GM12878 (cell line): Measurements from ENCODE around the gene VIL1. TPM values are rescaled to one million over a fixed set of nuclear protein-coding genes. Genes with fewer than 3 reads are reported as not detected.

Experiments
- ATAC-seq: fragments of 200-7000 bp; cut with Tn5 transposase; 3 replicates; pipeline ENCODE4 v1.9.1; 2020; ENCODE audit warnings: mild to moderate bottlenecking, moderate library complexity
- BruUV-seq: library from RNA; stranded (reverse); fragments of 400-500 nt; replicated peaks from 2 replicates; lab custom pipeline; 2021; lab: Mats Ljungman, UMichigan
- CTCF ChIA-PET: fragments of 300-600 bp; sonication (Branson Sonifier 250); formaldehyde crosslinking; extraction: SDS; loops from one replicate; lab custom pipeline; 2021; ENCODE audit warnings: inconsistent platforms; lab: Yijun Ruan, JAX
- POLR2A ChIA-PET: fragments of 350-600 bp; formaldehyde crosslinking; extraction: SDS; loops from one replicate; lab custom pipeline; 2021; ENCODE audit warnings: inconsistent platforms; lab: Charles Lee
- RAD21 ChIA-PET: fragments of 300-600 bp; sonication (Branson Sonifier 250); formaldehyde crosslinking; loops from one replicate; lab custom pipeline; 2023; ENCODE audit warnings: antibody characterized with exemption; ENCODE audit not compliant: unreplicated experiment; lab: Charles Lee
- SMC1A ChIA-PET: fragments of 300-600 bp; sonication (Branson Sonifier 250); formaldehyde crosslinking; loops from one replicate; lab custom pipeline; 2023; ENCODE audit not compliant: unreplicated experiment, uncharacterized antibody; lab: Charles Lee
- DNase-seq: peaks from one replicate; pipeline ENCODE4 v3.0.0-alpha.2; 2011; ENCODE audit warnings: low read depth, low spot score
- FAIRE-seq: peaks from 3 replicates; lab custom pipeline; 2011; peaks lifted over from hg19 to GRCh38; lab: Jason Lieb, UNC
- H2AFZ ChIP-seq: 2 replicates; pipeline ENCODE4 v1.6.0; 2011; ENCODE audit warnings: low read depth, low read length, control low read depth; ENCODE audit not compliant: control insufficient read depth
- H3K27ac ChIP-seq: 2 replicates; pipeline ENCODE4 v1.5.1; 2011; ENCODE audit warnings: control low read depth; ENCODE audit not compliant: control insufficient read depth, insufficient read depth
- H3K27me3 ChIP-seq, 2 experiments: replicated peaks in 1 of 2; 2 replicates each; pipeline versions ENCODE4 v1.6.0 to v1.6.1; 2011; ENCODE audit warnings: low read length in 1 of 2; ENCODE audit not compliant: control insufficient read depth in 2 of 2, insufficient read depth in 2 of 2
- H3K36me3 ChIP-seq, 2 experiments: 2 replicates each; pipeline ENCODE4 v1.5.1; 2011; ENCODE audit warnings: low read length in 1 of 2; ENCODE audit not compliant: control insufficient read depth in 2 of 2, insufficient read depth in 2 of 2
- H3K4me1 ChIP-seq: 2 replicates; pipeline ENCODE4 v1.6.1; 2011; ENCODE audit warnings: mild to moderate bottlenecking, low read length, moderate library complexity, mixed read lengths; ENCODE audit not compliant: control insufficient read depth, insufficient read depth
- H3K4me2 ChIP-seq: 2 replicates; pipeline ENCODE4 v1.6.0; 2011; ENCODE audit warnings: control low read depth; ENCODE audit not compliant: control insufficient read depth, insufficient read depth
- H3K4me3 ChIP-seq: fragments of 200-600 bp; sonication (generic); 2 replicates; pipeline ENCODE4 v1.5.1; 2016
- H3K79me2 ChIP-seq: 2 replicates; pipeline ENCODE4 v1.6.0; 2011; ENCODE audit warnings: low read length; ENCODE audit not compliant: control insufficient read depth, insufficient read depth
- H3K9ac ChIP-seq: 2 replicates; pipeline ENCODE4 v1.8.0; 2011; ENCODE audit warnings: low read length, control low read depth, mixed read lengths; ENCODE audit not compliant: control insufficient read depth, insufficient read depth
- H3K9me3 ChIP-seq: replicated peaks from 3 replicates; pipeline ENCODE4 v1.5.1; 2011; ENCODE audit warnings: mild to moderate bottlenecking, low read length; ENCODE audit not compliant: control insufficient read depth, insufficient read depth
- H4K20me1 ChIP-seq: 2 replicates; pipeline ENCODE4 v1.6.0; 2011; ENCODE audit not compliant: control insufficient read depth, insufficient read depth
- CBX5 ChIP-seq: sonication (generic); IDR thresholded peaks from 2 replicates; pipeline ENCODE4 v1.6.1; 2016; ENCODE audit warnings: low read depth, moderate library complexity, mild to moderate bottlenecking, inconsistent platforms
- CREB1 ChIP-seq: IDR thresholded peaks from 2 replicates; pipeline ENCODE4 v1.6.1; 2012; ENCODE audit warnings: low read depth, mild to moderate bottlenecking, inconsistent platforms
- E4F1 ChIP-seq: fragments of 450-650 bp; IDR thresholded peaks from 2 replicates; pipeline ENCODE4 v1.6.1; 2018; ENCODE audit warnings: borderline replicate concordance, mild to moderate bottlenecking; ENCODE audit not compliant: partially characterized antibody
- IRF4 ChIP-seq: IDR thresholded peaks from 2 replicates; pipeline ENCODE4 v1.6.1; 2011; ENCODE audit warnings: low read depth, low read length
- MEF2B ChIP-seq: fragments of 450-650 bp; IDR thresholded peaks from 2 replicates; pipeline ENCODE4 v1.6.1; 2018; ENCODE audit warnings: mild to moderate bottlenecking, moderate library complexity; ENCODE audit not compliant: partially characterized antibody, poor library complexity, severe bottlenecking
- MLLT1 ChIP-seq: fragments of 450-650 bp; IDR thresholded peaks from 2 replicates; pipeline ENCODE4 v1.6.1; 2016; ENCODE audit warnings: mild to moderate bottlenecking
- NKRF ChIP-seq: fragments of 450-650 bp; conservative IDR thresholded peaks from 2 replicates; pipeline ENCODE4 v1.6.1; 2017; ENCODE audit warnings: mild to moderate bottlenecking, moderate library complexity
- NR2F1 ChIP-seq: fragments of 450-650 bp; conservative IDR thresholded peaks from 2 replicates; pipeline ENCODE4 v1.6.1; 2017; ENCODE audit warnings: mild to moderate bottlenecking
- PKNOX1 ChIP-seq: fragments of 450-650 bp; IDR thresholded peaks from 2 replicates; pipeline ENCODE4 v1.6.1; 2016; ENCODE audit warnings: mild to moderate bottlenecking
- SMC3 ChIP-seq: IDR thresholded peaks from 2 replicates; pipeline ENCODE4 v1.6.1; 2011; ENCODE audit warnings: low read length, improper control_type of control experiment, borderline replicate concordance
- TCF7 ChIP-seq: IDR thresholded peaks from 2 replicates; pipeline ENCODE4 v1.6.1; 2014; ENCODE audit warnings: antibody characterized with exemption, borderline replicate concordance
- ZBTB4 ChIP-seq: fragments of 450-650 bp; formaldehyde crosslinking; IDR thresholded peaks from 2 replicates; pipeline ENCODE4 v1.4.0; 2022; ENCODE audit warnings: mild to moderate bottlenecking, moderate library complexity
- ZNF217 ChIP-seq: fragments of 450-650 bp; IDR thresholded peaks from 2 replicates; pipeline ENCODE4 v1.6.1; 2017; ENCODE audit warnings: antibody characterized with exemption, mild to moderate bottlenecking
- ZSCAN29 ChIP-seq: fragments of 450-650 bp; IDR thresholded peaks from 2 replicates; pipeline ENCODE4 v1.6.1; 2017; ENCODE audit warnings: mild to moderate bottlenecking, moderate library complexity
- WGBS: methylation state at CpG from one replicate; pipeline ENCODE4 v1.1.6; 2016; ENCODE audit warnings: low lambda C conversion rate; ENCODE audit not compliant: insufficient replicate concordance, insufficient coverage; ENCODE audit errors: missing lambda C conversion rate; 5-methylcytosine and 5-hydroxymethylcytosine counted together
- in situ Hi-C: fragments of 300-500 bp; cut with MboI; formaldehyde crosslinking; loops from 9 replicates; pipeline ENCODE4 v1.14.3; 2018; ENCODE audit warnings: mixed read lengths
- intact Hi-C: fragments of 100-400 bp; cut with micrococcal nuclease; formaldehyde crosslinking; loops from one replicate; pipeline ENCODE4 v1.14.2; 2022; ENCODE audit not compliant: unreplicated experiment
- polyA plus RNA-seq, 11 experiments: library from polyadenylated mRNA; depleted of rRNA in 4 of 11; unstranded in 6 of 11; stranded (reverse) in 5 of 11; fragments of >200 nt; fragmentation: Nextera tagmentation in 4 of 11; fragmentation: Illumina TruSeq in 1 of 11; extraction: Ambion mirVana in 4 of 11; extraction: Trizol in 1 of 11; gene quantifications; 1 replicate in 1 of 11; 2 replicates in 10 of 11; pipeline versions ENCODE4 v1.2.1 to v1.2.3, GENCODE V29; 2011 to 2016; ENCODE audit warnings: inconsistent platforms in 2 of 11, missing spikeins in 2 of 11, low read depth in 1 of 11
- total RNA-seq, 4 experiments: library from RNA; depleted of rRNA in 3 of 4; stranded (reverse); fragments of >200 nt in 3 of 4; fragmentation: Illumina TruSeq in 1 of 4; extraction: Trizol in 1 of 4; gene quantifications; 2 replicates each; pipeline versions ENCODE4 v1.2.1 to v1.2.3, GENCODE V29; 2013 to 2021

Gene VIL1
- total and polyA plus RNA-seq, 10 of the 15 experiments (the other 5 are each of a cell fraction or from before 2014, with no cell fraction given) = 0.03 to 1.9 (median 0.33) TPM

- intact Hi-C loops (no loop called here), in situ Hi-C loops (no loop called here)
- no peaks in the 10 kb centered on the region for H4K20me1 ChIP-seq
- WGBS = 100% methylated on average over 3 of the region's 6 CpGs
- H2AFZ ChIP-seq = no peak overlapping the region
- FAIRE-seq (no peak), DNase-seq (no peak), ATAC-seq (no peak)
- no peaks in the 10 kb centered on the region for H3K27me3 ChIP-seq
- CTCF ChIA-PET = no interaction called here
- peaks cover 1 to 4% of the 10 kb centered on the region in 2 experiments; a peak in 3 of 4 replicates for H3K36me3 ChIP-seq
- no peaks in the 10 kb centered on the region for H3K4me1 ChIP-seq
- H3K27ac ChIP-seq = no peak overlapping the region
- H3K9ac ChIP-seq = no peak overlapping the region
- SMC1A ChIA-PET = no interaction called here
- no peaks in the 10 kb centered on the region for H3K79me2 ChIP-seq
- H3K9me3 ChIP-seq = no peaks in the 10 kb centered on the region
- no peak overlapping the region for H3K4me2 ChIP-seq
- no peak overlapping the region for H3K4me3 ChIP-seq
- RAD21 ChIA-PET = no interaction called here
- POLR2A ChIA-PET = no interaction called here
- no TSS peak for BruUV-seq
- TF ChIP-seq IRF4 (no peak), TCF7 (no peak), CREB1 (no peak), ZBTB4 (CRISPR knock-in tag) (no peak), SMC3 (no peak), PKNOX1 (no peak), ZNF217 (no peak), MEF2B (no peak), NKRF (no peak), ZSCAN29 (no peak), CBX5 (no peak), E4F1 (no peak), NR2F1 (no peak), MLLT1 (no peak)
These were observed 27.6 kb downstream of the VIL1 start for GRCh38 chr2:218446547-218446946.
